GM12865 (cell line): Measurements from ENCODE around the gene CD300LD.
"Not testable (repeated sequence)": the region's sequence is repeated elsewhere in the genome, so short reads cannot be mapped to it uniquely, and the experiment has no call there.

Source experiments
- DNase-seq: peaks from one replicate; pipeline ENCODE4 v3.0.0; 2010; ENCODE audit warnings: low read depth
- H3K4me3 ChIP-seq: 2 replicates; pipeline ENCODE4 v1.5.1; 2011; ENCODE audit warnings: mild to moderate bottlenecking, low read depth, low read length, control low read depth
- CTCF ChIP-seq: IDR thresholded peaks from 2 replicates; pipeline ENCODE4 v1.5.1; 2011; ENCODE audit warnings: low read length, control low read depth, low read depth, inconsistent platforms; ENCODE audit not compliant: insufficient read depth; ENCODE audit errors: missing control alignments

The CD300LD gene

DNA sequence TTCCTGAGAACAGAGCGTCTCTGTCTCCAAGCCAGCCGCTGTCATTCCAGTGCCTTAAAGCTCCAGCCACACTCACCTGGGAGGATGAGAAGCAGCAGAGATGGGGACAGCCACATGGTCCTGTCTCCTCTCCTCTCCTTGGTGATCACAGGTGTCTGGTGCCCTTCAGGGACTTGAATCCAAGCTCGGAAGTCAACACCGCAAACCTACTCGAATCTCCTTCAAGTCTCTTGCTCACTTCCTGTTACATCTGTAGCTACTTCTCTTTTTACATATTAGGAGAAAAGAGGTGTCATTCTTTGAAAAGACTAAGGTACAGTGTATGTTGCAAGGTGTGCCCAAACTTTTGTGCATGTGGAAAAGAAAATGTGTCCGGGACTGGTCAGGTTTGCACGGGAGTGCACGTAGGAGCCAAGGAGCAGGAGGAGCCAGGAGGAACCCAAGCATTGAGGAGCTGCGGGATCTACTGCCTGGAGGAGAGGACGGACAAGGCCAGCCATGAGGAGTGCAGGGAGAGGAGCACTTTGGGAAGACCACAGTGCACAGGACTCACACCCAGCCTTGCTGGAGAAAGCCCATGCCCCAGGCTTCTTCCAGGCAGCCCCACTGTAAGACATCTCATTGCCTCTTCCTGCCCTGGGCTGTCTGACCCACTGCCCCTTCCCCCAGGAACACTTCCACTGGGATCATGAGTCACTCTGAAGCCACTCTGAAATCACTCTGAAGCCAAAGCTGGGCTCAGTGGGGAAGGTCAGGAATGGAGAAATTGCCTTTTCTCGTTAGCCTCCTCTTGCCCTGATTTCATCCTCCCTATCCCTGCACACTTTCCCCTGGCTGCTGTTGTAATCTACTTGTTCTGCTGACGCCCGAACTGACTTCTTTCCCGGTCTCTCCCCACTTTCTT lies at the start of gene CD300LD:
Gene CD300LD (minus strand): TSS at position 197 of the 904 bp plus-strand sequence. CDS start 81 bp downstream, at position 116.
- peak; percentile 19 for DNase-seq
- no peak within 1 kb of the TSS for H3K4me3 ChIP-seq
- TF ChIP-seq CTCF: no peak

DNA sequence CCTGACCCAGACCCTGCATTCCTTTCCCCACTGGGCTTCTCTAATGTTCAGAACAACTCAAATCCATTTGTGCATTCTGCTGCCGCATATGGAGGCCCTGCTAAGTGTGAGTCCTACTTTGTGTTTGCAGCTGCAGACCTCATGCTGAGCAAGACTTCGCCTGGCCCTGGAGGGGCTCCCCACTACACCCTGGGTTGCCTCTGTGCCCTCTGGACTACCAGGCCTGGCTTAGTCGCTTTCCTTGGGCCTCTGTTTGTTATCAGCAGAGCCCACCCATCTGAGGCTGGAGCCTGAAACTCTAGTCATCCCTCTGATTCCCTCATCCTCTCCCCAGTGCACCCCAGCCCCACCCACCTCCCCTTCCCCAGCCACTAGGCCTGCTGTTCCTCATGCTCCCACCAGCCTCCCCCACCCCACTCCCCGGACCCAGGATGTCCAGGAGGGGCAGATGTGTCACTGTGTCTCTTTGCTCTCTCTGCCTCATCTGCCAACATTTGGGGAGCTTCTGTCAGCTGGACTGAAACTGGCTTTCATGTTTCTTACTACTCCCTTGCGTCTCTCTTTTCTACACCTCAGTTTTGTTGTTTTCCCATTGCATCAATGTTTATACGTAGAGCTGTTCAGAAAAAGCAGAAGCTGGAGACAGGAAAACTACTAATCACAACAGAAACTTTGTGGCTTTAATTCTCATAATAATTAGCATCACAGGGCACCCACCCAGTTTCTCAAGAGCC lies 49.3 kb upstream of the CD300LD start:
- DNase-seq: peak; percentile 24
- TF ChIP-seq CTCF: no peak
- H3K4me3 ChIP-seq: no peak overlapping the region

DNA sequence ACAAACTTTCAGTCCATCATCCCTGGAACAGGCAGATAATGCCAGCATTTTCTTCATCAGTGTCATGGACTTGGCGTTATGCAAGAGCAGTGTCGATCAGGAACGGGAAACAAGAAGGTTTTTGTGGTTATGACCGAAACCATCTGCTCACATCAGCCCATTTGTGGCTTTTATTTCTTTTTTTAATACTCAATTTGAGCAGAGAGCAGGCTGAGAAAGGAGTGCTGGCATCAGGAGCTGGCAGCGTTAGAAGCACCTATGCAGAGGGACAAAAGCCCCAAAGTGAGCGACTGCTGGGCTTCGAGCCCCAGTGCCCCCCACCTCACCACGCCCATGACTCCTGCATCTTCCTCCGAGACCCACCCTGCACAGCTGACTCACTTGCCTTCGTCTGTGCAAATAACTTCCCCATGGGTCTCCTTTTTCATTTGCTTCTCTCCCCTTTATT lies 47.6 kb upstream of the CD300LD start:
- no peak overlapping the region for H3K4me3 ChIP-seq
- DNase-seq: peak; percentile 52
- no peak for TF ChIP-seq CTCF

DNA sequence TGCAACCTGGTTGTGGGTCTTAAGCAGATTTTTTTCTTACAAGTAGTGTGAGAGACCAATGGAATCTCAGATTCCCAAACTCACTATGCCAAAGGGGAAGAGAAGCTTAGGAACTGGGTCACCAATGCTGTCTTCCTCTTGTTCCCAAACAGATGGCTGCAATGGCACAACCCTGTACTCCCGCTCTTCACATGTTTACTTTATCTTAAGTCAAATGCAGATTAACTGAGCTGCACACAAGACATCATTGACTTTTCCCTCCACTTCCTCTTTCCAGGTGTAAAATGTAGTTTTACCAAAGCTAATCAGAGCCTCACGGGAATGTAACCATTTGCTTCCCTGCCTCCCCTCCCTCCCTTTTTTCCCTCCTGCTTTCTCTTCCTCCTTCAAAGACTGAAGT lies 45.8 kb upstream of the CD300LD start:
- DNase-seq: no peak
- TF ChIP-seq CTCF: no peak
- no peak overlapping the region for H3K4me3 ChIP-seq

- H3K4me3 ChIP-seq: no peak overlapping the region
- no peak for DNase-seq
- no peak for TF ChIP-seq CTCF
Observed at GRCh38 chr17:74637265-74637664, 45.2 kb upstream of the CD300LD start.

DNA sequence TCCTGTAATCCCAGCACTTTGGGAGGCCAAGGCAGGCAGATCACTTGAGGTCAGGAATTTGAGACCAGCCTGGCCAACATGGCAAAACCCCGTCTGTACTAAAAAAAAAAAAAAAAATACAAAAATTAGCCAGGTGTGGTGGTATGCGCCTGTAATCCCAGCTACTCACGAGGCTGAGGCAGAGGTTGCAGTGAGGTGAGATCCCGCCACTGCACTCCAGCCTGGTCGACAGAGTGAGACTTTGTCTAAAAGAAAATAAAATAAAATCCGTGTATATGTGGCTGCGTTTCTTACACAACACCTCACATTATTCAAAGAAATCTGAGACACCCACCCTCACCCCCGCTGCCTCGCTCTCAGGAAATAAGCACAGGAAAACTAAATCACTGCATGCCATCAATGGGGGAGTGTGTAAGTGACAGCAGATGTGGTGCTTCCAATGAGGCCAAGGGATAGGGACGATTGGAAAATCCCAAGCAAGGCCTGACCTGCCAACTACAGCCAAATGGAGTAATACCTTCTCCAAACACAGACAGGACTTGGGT lies 44.5 kb upstream of the CD300LD start:
- DNase-seq, H3K4me3 ChIP-seq: not testable (repeated sequence)

- DNase-seq: no peak
- TF ChIP-seq CTCF: no peak
- no peak overlapping the region for H3K4me3 ChIP-seq
Observed at GRCh38 chr17:74635418-74635817, 43.3 kb upstream of the CD300LD start.
